OCI-LY1 (cell line): Measurements from ENCODE around the gene GRPEL1.

Experiments
- H2AFZ ChIP-seq: fragments of 200-600 bp; sonication (generic), shearing (Covaris generic); 2 replicates; pipeline ENCODE4 v1.6.0; 2014; ENCODE audit warnings: antibody characterized with exemption, mild to moderate bottlenecking, low read length
- H3F3A ChIP-seq: fragments of 200-600 bp; sonication (generic), shearing (Covaris generic); 2 replicates; pipeline ENCODE4 v1.6.0; 2014; ENCODE audit warnings: mild to moderate bottlenecking, antibody characterized with exemption, low read length, moderate library complexity; ENCODE audit not compliant: insufficient read depth
- H3K27ac ChIP-seq: fragments of 200-600 bp; sonication (generic); 2 replicates; pipeline ENCODE4 v1.5.1; 2014; ENCODE audit warnings: low read length, mixed run types, mild to moderate bottlenecking, low read depth; ENCODE audit not compliant: poor library complexity, severe bottlenecking
- H3K27me3 ChIP-seq: fragments of 200-600 bp; sonication (generic); 2 replicates; pipeline ENCODE4 v1.6.0; 2014; ENCODE audit warnings: antibody characterized with exemption, mild to moderate bottlenecking, low read length, moderate library complexity; ENCODE audit not compliant: insufficient read depth
- H3K36me3 ChIP-seq: fragments of 200-600 bp; sonication (generic); 2 replicates; pipeline ENCODE4 v1.6.1; 2014; ENCODE audit warnings: mild to moderate bottlenecking, antibody characterized with exemption, low read length, moderate library complexity, mixed read lengths; ENCODE audit not compliant: insufficient read depth
- H3K4me1 ChIP-seq: fragments of 200-600 bp; sonication (generic); 2 replicates; pipeline ENCODE4 v1.5.1; 2014; ENCODE audit warnings: mild to moderate bottlenecking, low read length, moderate library complexity; ENCODE audit not compliant: insufficient read depth, severe bottlenecking
- H3K4me2 ChIP-seq: fragments of 200-600 bp; sonication (generic), shearing (Covaris generic); 2 replicates; pipeline ENCODE4 v1.6.1; 2014; ENCODE audit warnings: low read length
- H3K4me3 ChIP-seq: fragments of 200-600 bp; sonication (generic); 2 replicates; pipeline ENCODE4 v1.5.1; 2014; ENCODE audit warnings: low read length, low read depth, mild to moderate bottlenecking, mixed read lengths; ENCODE audit not compliant: poor library complexity, severe bottlenecking
- H3K79me2 ChIP-seq: fragments of 200-600 bp; shearing (Covaris generic); 2 replicates; pipeline ENCODE4 v1.6.1; 2016; ENCODE audit warnings: mixed run types, low read length, mixed read lengths; ENCODE audit not compliant: insufficient read depth
- H3K9ac ChIP-seq: fragments of 200-600 bp; sonication (generic), shearing (Covaris generic); 2 replicates; pipeline ENCODE4 v1.6.1; 2014; ENCODE audit warnings: mild to moderate bottlenecking, low read length, mixed read lengths
- H3K9me2 ChIP-seq: fragments of 200-600 bp; sonication (generic), shearing (Covaris generic); 2 replicates; pipeline ENCODE4 v1.6.1; 2014; ENCODE audit warnings: low read depth, mild to moderate bottlenecking, low read length, mixed read lengths
- H3K9me3 ChIP-seq: fragments of 200-600 bp; shearing (Covaris generic); 2 replicates; pipeline ENCODE4 v1.6.1; 2014; ENCODE audit warnings: low read length, mixed read lengths
- H4K20me1 ChIP-seq: fragments of 200-600 bp; sonication (generic), shearing (Covaris generic); 2 replicates; pipeline ENCODE4 v1.6.0; 2016; ENCODE audit warnings: mild to moderate bottlenecking, low read length; ENCODE audit not compliant: insufficient read depth
- EZH2 ChIP-seq: fragments of 200-600 bp; sonication (generic), shearing (Covaris generic); IDR thresholded peaks from 2 replicates; pipeline ENCODE4 v1.8.0; 2017; ENCODE audit warnings: borderline replicate concordance, mixed run types, mild to moderate bottlenecking, antibody characterized with exemption, low read length, moderate library complexity, mixed read lengths
- TF ChIP-seq, protein P1 (sequence below): fragments of 200-600 bp; sonication (generic), shearing (Covaris generic); IDR thresholded peaks from 2 replicates; pipeline ENCODE4 v1.5.1; 2017; ENCODE audit warnings: mild to moderate bottlenecking, antibody characterized with exemption, low read length, moderate library complexity, mixed read lengths

The GRPEL1 gene

GRCh38 chr4:7078025-7078424, 10.2 kb upstream of the GRPEL1 start:
- Histone ChIP-seq H3K36me3 (no peaks in the 10 kb centered on the region), H3K4me3 (no peak overlapping the region), H2AFZ (no peak overlapping the region), H3K4me2 (no peak overlapping the region), H3K9ac (no peak overlapping the region), H3K27me3 (no peaks in the 10 kb centered on the region), H3F3A (no peaks in the 10 kb centered on the region), H4K20me1 (no peaks in the 10 kb centered on the region), H3K79me2 (no peaks in the 10 kb centered on the region), H3K9me2 (no peaks in the 10 kb centered on the region), H3K9me3 (no peaks in the 10 kb centered on the region), H3K4me1 (no peaks in the 10 kb centered on the region), H3K27ac (no peak overlapping the region)
- TF ChIP-seq, protein P1, sequence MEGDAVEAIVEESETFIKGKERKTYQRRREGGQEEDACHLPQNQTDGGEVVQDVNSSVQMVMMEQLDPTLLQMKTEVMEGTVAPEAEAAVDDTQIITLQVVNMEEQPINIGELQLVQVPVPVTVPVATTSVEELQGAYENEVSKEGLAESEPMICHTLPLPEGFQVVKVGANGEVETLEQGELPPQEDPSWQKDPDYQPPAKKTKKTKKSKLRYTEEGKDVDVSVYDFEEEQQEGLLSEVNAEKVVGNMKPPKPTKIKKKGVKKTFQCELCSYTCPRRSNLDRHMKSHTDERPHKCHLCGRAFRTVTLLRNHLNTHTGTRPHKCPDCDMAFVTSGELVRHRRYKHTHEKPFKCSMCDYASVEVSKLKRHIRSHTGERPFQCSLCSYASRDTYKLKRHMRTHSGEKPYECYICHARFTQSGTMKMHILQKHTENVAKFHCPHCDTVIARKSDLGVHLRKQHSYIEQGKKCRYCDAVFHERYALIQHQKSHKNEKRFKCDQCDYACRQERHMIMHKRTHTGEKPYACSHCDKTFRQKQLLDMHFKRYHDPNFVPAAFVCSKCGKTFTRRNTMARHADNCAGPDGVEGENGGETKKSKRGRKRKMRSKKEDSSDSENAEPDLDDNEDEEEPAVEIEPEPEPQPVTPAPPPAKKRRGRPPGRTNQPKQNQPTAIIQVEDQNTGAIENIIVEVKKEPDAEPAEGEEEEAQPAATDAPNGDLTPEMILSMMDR, result no peak
- no peak for TF ChIP-seq EZH2

DNA sequence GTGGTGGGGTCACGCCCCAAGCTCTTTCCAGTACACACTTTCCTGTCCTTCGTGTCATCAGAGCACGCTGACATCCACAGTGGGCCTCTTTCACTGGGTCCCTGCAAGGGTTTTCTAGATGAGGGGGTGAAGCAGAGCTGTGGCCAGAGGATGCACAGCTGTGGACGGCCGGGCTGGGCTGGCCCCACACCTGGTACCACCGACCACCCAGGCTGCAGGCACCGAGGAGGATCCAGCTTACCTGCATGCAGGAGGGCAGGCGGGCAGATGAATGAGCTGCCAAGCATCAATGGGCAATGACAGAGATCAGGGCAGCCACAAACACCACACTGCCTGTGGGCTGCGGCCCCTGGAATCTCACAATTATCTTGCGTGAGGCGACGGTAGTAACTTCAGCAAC, 9.5 kb upstream of the GRPEL1 start:
- Histone ChIP-seq H3K79me2 (no peaks in the 10 kb centered on the region), H3K4me1 (no peaks in the 10 kb centered on the region), H3K4me3 (no peak overlapping the region), H4K20me1 (no peaks in the 10 kb centered on the region), H3K4me2 (no peak overlapping the region), H3K9me3 (no peaks in the 10 kb centered on the region), H3K9me2 (no peaks in the 10 kb centered on the region), H3K36me3 (no peaks in the 10 kb centered on the region), H2AFZ (no peak overlapping the region), H3K27me3 (no peaks in the 10 kb centered on the region), H3K9ac (no peak overlapping the region), H3K27ac (no peak overlapping the region), H3F3A (no peaks in the 10 kb centered on the region)
- TF ChIP-seq, protein P1, result no peak
- TF ChIP-seq EZH2, result no peak

DNA sequence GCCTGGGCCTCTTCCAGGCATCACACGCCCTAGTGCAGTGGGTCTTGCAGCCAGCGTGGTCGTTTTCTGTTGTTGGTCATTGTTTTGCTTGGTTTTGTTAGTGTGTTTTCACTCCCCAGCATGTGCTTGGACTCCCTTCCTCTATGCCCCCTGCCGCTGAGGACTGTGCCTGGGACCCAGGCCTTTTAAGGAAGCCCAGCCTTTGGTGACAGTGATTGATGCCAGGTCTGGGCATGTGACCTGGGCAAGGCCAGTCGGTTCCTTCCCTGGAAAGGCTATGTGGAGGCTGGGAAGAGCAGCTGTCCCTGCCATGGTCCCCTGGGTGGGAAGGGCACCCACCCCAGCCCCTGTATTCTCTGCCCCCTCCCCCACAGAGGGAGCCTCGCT, 8.8 kb upstream of the GRPEL1 start:
- H4K20me1 ChIP-seq, result no peaks in the 10 kb centered on the region
- no peaks in the 10 kb centered on the region for H3K27me3 ChIP-seq
- H3K4me3 ChIP-seq, result no peak overlapping the region
- no peaks in the 10 kb centered on the region for H3K9me3 ChIP-seq
- H3F3A ChIP-seq, result no peaks in the 10 kb centered on the region
- no peak overlapping the region for H3K27ac ChIP-seq
- no peaks in the 10 kb centered on the region for H3K4me1 ChIP-seq
- no peaks in the 10 kb centered on the region for H3K79me2 ChIP-seq
- no peaks in the 10 kb centered on the region for H3K9me2 ChIP-seq
- H2AFZ ChIP-seq, result no peak overlapping the region
- TF ChIP-seq, protein P1, result no peak
- TF ChIP-seq EZH2, result no peak
- H3K9ac ChIP-seq, result no peak overlapping the region
- H3K4me2 ChIP-seq, result no peak overlapping the region
- no peaks in the 10 kb centered on the region for H3K36me3 ChIP-seq
